ENCODE data around the gene CFH. TPM values are rescaled to one million over a fixed set of nuclear protein-coding genes. Genes with fewer than 3 reads are reported as not detected.

CFH gene
- total and polyA plus RNA-seq, 10 of the 15 experiments (the other 5 are each of a cell fraction or from before 2014, with no cell fraction given): 0.46 TPM; not detected in 9

DNA sequence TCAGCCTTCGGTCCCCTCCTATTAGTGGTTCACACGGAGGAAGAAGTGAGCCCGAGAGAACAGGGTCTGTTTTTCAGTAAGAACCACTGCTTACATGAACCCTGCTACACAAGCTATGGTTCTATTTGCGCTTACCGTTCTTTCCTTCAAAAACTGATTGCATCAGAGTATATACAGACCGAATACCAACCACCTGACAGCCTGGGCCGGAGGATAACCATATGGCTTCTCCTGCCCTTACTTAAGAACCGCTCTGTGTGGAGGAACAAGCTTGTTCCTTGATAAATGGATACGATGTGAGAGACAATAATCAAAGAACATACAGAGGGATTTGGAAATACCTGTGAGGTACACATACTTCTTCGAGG, 42.5 kb upstream of the CFH start (continued):
- TF ChIP-seq CUX1 (IDR thresholded peaks at IDR 0.05; ENCODE audit: insufficient replicate concordance, low read depth, low read length) (no peak), HDGF (IDR thresholded peaks at IDR 0.05) (no peak), NFYB (IDR thresholded peaks at IDR 0.05; ENCODE audit: insufficient read depth, low read depth, low read length) (no peak), YBX1 (IDR thresholded peaks at IDR 0.05) (no peak), ZNF592 (IDR thresholded peaks at IDR 0.05) (no peak), WRNIP1 (IDR thresholded peaks at IDR 0.05; ENCODE audit: borderline replicate concordance, low read depth, low read length) (no peak), RCOR1 (conservative IDR thresholded peaks at IDR 0.05; ENCODE audit: low read depth, low read length) (no peak)

Measured in GM12878 (cell line).